Activated CD8-positive, alpha-beta memory T cell treated with anti-CD3 and anti-CD28 coated beads, Interleukin-2, amount 50 U/mL, for 4 hours (primary cell): ENCODE measurements around the gene CDKN1C.

Experiments used
- DNase-seq: peaks from one replicate; pipeline ENCODE4 v3.0.0-alpha.2; 2020

The CDKN1C gene

DNA sequence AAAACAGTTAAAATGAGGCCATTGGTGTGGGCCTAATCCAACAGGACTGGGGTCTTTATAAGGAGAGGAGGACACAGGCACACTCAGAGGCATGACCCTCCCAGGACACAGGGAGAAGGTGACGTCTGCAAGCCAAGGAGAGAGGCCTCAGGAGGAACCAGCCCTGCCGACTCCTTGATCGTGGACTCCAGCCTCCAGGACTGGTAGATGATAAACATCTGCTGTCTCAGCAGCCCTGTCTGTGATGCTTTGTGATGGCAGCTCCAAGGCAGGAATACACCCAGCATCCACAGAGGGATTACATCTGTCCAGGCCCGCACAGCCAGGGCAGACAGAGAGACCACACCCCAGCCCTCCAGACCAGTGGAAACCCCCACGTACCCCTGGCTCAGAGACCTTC is 18.4 kb downstream of the CDKN1C start:
- no peak for DNase-seq

DNA sequence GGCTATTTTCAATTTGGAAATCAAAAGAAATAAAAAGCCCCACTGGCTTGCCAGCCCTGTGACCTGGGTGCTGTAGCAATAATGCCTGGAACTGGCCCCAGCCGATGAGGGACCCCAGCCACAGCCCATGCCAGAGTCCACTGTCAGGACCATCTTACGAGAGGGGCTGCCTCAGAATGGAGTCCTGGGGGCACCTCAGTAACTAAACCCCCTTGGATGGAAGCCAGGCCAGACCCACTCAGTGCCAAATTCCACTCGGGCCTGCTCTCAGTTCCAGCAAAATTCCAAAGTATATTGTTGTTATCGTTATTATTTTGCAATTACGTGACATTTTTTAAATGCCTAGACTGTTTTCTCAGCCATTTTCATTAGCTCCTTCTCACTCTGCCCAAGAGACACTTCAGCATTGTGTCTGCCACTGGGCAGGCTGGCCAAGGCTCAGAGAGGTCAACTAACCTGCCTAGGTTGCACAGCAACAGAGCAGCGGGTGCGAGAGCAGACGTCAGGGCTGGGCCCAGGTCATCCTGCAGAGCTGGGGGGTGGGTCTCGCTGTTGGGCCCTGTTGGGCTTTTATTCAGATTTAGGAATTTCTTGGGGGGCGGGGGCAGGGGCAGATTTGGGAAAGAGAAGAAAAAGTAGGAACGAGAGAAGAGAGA is 19.5 kb downstream of the CDKN1C start:
- no peak for DNase-seq

DNA sequence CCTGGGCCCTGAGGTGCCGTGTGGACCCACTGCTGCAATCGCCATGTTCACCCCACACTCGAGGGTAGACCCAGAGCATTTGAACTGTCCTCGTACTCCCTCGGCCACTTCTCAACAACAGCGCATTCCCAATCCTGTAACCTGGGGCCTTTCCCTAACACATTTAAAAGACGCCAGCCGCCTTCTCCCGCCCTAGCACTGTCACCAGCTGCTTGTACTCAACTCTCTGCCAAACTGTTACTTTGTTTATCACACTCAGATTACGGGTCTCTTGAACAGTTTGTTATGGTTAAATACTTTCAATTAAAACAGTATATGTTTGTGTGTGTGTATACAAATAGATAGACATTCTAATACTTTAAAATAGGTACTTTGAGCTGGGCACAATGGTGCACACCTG is 20.7 kb downstream of the CDKN1C start:
- DNase-seq = no peak

DNA sequence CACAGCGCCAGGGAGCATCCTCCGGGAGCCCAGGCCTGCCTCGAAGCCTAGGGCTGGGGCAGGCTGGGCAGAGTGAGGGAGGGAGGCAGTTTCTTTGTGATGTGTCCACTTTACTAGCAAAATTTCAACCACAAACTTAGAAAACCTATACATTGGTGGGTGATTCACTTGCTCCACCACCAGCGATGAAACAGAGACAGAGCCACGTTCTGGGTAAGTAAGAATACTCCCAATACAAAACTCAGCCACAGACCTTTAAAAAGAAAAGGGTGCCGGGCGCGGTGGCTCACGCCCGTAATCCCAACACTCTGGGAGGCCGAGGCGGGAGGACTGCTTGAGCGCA is 22.3 kb downstream of the CDKN1C start:
- no peak for DNase-seq

DNA sequence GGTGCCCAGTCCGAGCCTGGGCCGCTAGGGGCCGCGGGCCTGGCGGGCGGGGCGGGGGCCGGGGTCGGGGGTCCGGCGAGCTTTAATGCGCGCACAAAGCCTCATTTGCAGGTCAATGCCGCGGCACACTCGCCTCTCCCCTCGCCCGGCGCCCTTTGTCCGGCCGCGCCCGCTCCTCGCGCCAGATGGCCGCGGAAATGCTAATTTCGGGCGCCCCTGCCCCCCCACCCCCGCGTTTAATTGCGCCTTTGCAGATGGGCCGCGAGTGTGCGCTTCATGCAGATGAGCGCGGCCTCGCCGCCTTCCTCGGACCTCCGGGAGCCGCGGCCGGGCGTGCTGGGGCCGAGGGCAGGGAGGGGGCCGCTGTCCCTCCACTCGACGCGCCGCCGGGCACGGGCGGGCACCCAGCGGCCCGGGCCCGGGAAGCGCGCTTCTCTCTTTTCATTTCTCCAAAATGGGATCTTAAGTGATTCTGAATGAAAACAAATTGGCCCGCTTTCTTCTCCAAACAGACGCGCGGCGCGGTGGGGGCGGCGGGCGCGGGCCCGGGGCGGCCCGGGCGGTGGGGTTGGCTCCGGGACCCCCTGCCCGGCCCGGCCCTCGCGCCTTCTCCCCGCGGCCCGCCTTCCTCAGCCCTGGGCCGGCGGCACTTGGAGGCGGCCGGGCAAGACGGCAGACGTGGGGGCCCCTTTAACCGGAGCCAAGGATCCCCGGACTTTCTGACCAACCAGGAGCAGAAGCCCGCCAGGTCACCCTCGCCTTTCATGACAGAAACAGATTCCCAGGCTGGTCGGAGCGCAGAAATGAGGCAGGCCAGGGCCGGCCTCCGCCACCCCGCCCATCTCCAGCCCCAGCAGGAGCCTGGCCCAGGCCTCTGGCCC is 22.9 kb downstream of the CDKN1C start:
- DNase-seq = no peak

DNA sequence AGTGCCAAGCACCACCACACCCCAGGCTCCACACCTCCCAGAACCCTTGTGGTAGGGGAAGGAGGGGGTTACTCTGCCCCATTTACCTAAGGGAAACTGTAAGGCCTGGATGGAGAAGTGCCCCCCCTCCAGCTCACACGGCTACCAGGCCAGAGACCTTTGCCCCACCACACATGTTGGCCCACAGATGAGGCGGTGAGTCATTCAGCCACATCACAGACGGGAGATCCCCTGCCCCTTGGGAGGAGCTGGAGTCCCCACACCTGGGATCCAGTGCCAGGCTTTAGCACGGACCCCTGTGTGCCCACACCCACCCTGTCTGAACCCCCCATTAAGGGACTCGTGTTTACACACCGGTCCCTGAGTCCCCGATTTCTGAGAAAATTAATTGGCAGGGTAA is 24.9 kb downstream of the CDKN1C start:
- no peak for DNase-seq

DNA sequence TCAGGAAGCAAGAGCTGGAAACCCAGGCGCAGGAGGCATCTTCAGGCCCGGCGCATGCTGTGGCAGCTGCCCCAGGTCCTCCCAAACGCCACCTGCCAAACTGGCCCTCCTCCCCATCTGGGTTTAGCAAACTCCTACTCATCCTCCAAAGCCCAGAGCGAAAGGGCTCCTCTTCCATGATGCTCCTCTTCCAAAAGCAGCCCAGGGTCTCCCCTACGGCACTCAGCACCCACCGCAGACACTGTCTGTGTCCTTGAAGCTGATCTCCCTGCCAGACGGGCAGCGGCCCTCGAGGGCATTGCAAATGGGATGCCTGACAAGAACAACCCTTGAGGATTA is 25.9 kb downstream of the CDKN1C start:
- DNase-seq = no peak

DNA sequence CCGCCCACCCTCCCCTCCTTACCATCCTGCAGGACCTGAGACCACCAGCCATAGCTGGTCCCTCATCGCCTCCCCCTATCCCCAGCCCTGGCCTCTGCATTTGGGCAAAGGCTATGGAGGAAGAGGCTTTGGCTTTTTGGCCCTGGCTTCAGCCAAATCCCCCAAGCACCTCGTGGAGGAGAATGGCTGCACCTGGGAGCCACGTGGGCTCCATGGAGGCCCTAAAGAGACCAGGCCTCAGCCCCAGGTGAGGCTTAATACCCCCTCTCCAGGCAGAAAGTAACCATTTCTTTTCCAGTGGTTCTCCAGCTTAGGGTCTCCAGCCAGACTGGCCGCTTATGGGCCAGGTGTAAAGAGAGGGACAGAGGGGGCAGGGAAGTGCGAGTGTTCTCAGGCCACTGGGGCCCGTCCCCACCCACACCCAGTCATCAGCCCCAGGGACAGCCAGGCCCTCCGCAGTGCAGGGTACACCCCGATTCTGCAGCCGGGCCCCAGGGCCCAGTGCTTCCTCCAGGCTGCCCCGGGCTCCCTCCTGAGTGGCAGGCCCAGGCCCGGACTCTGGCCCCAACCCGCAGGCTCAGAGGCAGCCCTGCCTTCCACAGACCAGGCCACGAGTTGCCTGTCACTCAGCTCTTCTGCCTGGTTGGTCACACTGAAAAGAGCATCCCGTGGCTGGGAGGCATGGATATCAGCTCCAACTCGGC is 26.4 kb downstream of the CDKN1C start:
- no peak for DNase-seq

DNA sequence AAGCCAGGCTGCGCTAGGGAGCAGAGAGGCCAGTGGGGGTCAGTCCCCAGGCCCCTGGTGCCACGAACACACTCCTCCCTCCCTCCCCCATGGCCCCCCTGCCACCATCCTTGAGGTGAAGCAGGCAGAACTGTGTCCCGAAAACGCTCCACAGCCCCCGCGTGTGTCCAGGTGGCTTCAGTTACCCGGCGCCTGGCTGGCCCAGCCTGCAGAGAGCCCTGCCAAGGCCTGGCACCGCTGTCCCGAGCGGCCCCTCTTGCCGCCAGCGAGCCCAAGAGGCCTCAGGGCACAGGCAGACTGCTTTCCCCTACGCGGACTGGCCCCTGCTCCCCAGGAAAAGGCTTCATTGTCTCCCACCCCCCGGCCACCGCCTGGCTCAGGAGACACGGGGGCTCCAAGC is 27.7 kb downstream of the CDKN1C start:
- DNase-seq = no peak

DNA sequence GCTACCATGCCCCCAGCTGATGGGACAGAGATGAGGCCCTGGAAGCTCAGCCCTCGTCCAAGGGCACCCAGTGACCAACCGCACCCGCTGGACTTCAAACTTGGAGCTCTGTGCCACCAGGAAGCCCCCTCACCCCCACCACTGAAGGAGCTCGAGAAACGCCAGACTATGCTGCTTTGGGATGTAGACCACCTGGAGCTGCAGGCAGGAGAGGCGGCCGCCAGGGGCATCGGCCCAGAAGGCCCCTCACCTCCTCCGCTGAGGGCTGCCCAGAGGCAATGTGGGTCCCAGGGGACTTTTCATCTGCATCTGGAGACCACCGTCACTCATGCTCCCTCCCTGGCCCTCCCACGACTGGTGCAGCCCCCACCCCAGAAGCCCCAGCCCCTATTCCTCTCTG is 28.3 kb downstream of the CDKN1C start:
- no peak for DNase-seq

DNA sequence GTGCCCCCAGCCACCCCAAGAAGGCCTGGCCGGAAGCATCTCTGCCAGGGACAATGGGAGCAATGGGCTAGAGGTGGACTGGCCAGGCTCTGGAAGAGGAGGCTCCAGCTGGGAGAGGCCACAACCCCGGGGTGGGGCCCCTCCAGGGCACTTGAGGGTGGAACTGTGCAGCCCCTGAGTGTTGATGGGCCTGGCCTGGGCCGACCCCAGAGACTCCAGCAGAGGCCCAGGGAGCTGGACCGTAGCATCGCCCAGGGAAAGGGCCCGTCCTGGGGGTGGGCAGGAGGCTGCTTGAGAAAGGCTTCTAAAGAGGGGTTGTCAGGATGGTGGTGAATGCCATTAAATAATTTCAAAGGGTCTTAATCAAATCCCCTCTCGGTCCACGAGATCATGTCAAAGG is 30.4 kb downstream of the CDKN1C start:
- no peak for DNase-seq

DNA sequence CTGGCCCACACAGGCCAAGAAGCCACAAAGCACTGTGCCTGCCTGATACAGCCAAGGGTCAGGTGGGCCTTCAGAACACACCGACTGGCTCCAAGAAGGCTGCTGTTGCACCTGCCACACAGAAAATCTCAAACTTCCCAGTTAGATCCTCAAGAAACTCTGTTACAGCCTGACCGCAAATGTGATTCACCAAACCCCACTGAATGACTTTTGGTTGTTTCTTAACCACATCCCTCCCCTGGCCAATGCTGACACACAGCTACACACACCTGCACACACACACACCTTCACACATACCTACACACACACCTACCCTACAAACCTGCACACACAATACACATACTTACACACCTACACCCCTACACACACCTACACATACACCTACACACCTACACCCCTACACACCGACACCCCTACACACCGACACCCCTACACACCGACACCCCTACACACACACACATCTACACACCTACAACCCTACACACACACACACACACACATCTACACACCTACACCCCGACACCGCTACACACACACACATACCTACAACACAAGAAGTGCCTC is 31.5 kb downstream of the CDKN1C start:
- DNase-seq = no peak

DNA sequence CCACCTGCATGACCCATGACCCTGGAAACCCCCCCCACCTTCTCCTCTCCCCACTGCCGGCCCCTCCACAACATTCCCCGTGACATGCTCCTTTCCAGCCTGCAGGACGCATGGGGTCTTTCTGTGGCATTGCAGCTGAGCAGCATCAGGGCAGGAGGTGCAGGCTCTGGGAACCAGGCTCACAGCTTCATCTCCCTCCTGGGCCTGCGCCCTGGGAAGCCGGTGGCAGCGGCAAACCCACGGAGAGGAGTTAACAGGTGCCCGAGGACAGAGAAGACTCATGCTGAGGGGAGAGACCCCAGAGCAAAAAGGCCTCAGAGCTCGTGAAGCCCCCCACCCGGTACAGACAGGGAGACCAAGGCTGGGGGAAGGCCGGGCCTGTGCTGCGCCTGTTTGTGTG is 32.2 kb downstream of the CDKN1C start:
- DNase-seq = no peak

DNA sequence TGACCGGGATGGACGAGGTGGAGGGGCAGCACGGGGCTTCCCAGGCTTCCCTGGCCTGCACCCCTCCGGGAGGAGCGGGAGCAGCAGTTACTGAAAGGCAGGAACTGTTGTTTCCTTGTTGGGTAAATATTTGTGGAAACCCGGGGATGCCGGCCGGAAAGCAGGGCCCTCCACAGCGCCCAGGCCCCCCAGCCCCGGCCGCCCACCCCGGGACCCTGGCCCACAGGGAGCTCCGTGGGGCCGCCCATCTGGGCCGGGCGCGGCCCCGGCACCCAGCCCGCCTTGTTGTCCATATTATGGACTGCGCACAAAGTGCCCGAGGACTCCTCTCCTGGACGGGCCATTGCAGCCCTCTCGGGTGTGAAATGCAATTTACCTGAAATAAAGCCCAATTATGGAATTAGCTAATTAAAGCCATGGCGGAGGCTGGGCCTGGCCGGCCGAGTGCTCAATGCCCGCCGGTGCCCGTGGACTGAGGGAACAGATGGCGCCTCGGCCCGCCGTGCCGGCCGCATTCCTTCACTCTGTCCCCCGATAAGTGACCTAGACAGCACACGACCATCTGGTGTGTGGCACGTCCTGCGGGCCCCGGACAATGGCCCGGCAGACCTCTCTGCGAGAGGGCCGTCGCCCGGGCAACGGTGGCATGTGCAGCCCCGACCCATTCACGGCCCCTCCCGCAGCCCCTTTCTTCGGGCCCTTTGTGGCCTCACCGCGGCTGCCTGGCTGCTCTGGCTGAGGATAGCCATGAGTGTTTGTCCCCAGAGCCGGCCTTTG is 35.4 kb downstream of the CDKN1C start:
- DNase-seq = no peak

DNA sequence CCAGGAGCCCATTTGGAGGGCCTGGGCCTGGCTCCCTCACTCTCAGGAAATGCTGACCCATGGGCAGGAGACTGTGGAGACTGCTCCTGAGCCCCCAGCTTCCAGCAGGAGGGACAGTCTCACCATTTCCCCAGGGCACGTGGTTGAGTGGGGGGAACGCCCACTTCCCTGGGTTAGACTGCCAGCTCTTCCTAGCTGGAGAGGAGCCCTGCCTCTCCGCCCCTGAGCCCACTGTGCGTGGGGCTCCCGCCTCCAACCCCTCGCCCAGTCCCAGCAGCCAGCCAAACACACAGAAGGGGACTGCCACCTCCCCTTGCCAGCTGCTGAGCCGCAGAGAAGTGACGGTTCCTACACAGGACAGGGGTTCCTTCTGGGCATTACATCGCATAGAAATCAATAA is 37.1 kb downstream of the CDKN1C start:
- DNase-seq = no peak

DNA sequence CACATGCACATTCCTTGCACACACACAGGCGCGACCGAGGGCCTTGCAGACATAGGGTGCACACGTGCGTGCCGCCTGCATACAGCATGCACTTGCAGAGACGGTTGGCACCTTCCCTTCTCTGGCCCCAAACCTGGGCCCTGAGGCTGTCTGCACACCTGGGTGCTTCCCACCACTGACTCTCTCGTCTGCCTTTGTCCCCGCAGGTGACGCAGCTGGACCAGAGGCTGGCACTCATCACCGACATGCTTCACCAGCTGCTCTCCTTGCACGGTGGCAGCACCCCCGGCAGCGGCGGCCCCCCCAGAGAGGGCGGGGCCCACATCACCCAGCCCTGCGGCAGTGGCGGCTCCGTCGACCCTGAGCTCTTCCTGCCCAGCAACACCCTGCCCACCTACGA is 38.0 kb downstream of the CDKN1C start:
- no peak for DNase-seq

DNA sequence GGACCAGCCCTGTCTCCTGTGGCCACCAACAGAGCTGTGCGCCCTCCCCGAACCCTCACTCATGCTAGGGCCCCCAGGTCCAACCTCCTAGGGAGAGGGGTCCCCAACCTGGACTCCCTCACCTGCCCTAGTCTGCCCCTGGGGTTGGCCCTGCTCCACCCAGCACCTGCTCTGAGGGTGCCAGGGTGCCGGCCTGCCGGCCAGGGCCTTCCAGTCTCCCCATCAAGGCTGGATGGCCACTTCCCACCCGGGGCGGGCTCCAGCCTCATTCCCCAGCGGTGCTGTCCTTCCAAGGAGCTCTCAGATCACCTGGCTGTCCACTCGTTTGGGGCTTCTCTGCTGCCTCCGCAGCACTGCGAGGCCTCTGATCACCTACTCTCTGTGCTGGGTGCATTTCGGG is 39.1 kb downstream of the CDKN1C start:
- DNase-seq = no peak

DNA sequence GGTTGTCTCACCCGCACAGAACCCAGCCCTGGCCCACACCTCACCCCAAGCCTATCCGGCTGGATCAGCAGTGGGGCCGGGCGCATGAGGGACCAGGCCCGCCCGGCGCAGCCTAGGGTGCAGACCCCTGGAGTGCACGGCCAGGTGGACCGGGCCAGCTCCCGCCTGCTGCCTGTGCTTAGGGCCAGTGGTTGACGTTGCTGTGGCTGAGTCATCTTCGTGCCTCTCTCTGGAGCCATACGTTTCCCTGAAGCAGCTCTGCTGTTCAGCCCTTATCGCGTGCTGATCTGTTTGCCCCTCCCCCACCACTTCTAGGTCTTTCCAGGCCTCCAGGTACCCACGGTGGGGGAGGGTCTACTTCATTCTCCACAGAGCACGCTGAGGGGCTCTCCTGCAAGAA is 39.5 kb downstream of the CDKN1C start:
- no peak for DNase-seq

DNA sequence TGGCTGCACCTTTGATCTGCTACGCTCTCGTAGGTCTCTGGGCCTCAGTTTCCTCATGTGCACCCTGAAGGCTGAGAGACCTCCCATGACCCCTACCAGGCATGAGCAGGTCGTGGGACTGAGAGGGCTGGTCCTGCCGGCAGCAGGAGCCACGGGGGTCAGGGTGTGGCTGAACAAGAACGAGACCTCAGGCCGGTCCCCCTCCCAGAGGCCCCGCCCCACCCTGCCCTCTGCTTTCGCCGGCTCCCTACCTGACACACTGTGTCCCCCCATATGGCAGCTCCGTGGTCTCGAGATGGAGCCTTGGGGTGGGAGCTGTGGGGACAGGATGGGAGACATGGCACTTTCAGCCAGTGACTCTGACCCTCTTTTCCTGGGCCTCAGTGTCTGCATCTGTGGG is 40.6 kb downstream of the CDKN1C start:
- no peak for DNase-seq

DNA sequence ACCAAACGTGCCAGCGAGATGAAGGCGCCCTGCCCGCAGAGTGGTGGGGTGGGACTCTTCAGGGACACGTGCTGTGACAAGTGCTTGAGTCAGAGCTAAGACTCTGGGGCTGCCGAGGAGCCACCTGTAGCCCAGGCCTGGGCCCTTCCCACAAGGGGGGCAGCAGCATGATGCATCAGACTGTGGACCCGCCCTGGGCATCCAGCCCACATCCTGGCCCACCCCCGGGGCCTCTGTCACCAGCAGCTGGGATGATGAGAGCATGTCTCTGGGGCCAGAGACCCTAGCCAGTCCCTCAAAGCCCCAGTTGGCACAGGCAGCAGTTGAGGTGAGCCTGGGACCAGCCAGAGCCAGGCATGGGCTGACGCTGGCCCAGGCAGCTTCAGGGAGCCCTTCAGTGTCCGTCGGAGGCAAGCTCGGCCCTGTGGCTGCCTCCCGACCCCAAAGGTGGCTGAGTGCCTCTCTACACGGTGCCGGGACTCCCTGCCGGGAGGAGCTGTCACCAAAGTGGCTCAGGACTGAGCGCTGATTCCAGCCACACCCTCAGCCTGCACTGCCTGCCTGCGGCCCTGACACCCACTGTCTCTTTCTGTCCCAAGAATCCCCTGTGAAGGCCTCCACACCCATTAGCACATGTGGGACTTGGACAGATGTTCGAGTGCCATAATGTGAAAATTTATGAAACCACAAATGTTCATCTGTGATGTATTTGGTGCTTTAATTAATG is 41.3 kb downstream of the CDKN1C start:
- DNase-seq = no peak

DNA sequence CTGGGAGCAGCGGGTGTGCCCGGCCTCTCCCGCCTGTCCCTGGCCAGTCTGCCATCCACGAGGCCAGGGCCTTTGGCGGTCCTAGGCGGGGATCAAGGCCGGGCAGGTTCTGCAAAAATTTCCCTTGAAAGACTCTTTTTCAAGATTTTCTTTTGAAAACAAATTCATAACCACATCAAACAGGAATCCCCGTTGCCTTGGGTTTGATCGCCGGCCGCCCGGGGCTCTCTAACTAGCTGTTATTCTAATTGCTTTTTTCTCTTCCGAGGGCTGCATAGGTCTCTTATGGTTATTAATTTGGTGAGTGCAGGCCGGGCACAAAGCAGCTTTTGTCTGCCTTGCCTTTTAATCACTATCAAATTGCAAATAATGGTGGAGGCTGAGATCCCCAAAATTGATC is 42.0 kb downstream of the CDKN1C start:
- no peak for DNase-seq

DNA sequence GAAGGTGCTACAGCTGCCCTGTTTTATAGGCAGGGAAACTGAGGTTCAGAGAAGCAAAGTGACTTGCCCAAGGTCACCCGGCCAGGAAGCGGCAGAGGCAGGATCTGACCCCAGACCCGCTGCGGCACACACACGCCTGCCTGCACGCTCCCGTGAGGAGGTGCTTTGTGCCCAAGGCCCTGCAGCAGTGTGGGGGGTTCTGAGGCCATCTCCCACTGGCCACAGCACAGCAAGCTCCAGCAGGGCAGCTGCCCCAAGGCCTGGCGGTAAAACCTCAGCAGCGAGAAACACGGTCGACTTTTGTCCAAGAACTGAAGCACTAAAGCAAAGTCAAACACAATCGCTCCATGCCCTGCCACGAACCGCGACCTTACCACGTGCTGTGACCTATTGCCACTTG is 42.7 kb downstream of the CDKN1C start:
- no peak for DNase-seq
